ENCODE data around the gene PPP1R15A. TPM values are rescaled to one million over a fixed set of nuclear protein-coding genes. Genes with fewer than 3 reads are reported as not detected.
"Not testable (repeated sequence)": the region's sequence is repeated elsewhere in the genome, so short reads cannot be mapped to it uniquely, and the experiment has no call there.

PPP1R15A gene
- polyA plus RNA-seq, 3 donors: 34.7 to 48.1 (median 35.8) TPM

DNA sequence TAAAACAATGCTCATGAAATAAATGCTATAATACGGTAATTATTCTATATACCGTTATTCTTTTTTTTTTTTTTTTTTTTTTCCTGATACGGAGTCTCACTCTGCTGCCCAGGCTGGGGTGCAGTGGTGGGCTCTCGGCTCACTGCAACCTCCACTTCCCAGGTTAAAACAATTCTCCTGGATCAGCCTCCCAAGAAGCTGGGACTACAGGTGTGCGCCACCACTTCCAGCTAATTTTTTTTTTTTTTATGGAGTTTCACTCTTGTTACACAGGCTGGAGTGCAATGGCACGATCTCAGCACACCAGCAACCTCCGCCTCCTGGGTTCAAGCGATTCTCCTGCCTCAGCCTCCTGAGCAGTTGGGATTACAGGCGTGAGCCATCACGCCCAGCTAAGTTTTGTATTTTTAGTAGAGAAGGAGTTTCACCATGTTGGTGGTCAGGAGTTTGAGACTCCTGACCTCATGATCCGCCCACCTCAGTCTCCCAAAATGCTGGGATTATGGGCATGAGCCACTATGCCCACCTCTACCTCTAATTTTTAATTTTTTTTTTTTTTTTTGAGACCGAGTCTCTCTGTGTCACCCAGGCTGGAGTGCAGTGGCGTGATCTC is 6.9 kb downstream of the PPP1R15A start:
- no peak for DNase-seq (ENCODE audit: low read depth in 3 of 3, low spot score in 2 of 3)

DNA sequence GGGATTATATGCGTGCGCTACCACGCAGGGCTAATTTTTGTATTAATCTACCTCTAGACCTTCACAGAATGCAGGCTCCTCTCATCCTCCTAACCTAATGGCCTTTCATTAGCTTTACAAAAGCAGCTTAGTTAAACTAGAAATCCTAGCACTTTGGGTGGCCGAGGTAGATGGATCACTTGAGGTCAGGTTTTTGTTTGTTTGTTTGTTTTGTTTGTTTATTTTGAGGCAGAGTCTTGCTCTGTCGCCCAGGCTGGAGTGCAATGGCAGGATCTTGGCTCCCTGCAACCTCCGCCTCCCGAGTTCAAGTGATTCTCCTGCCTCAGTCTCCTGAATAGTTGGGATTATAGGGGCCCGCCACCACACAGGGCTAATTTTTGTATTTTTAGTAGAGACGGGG is 7.5 kb downstream of the PPP1R15A start:
- not testable (repeated sequence) for DNase-seq (ENCODE audit: low read depth in 3 of 3, low spot score in 2 of 3)

- DNase-seq (ENCODE audit: low read depth in 3 of 3, low spot score in 2 of 3): no peak
Measured at GRCh38 chr19:48881741-48882657, 9.8 kb downstream of the PPP1R15A start.

GRCh38 chr19:48883726-48884125 is 11.5 kb downstream of the PPP1R15A start:
- no peak for DNase-seq (ENCODE audit: low read depth in 3 of 3, low spot score in 2 of 3)

DNA sequence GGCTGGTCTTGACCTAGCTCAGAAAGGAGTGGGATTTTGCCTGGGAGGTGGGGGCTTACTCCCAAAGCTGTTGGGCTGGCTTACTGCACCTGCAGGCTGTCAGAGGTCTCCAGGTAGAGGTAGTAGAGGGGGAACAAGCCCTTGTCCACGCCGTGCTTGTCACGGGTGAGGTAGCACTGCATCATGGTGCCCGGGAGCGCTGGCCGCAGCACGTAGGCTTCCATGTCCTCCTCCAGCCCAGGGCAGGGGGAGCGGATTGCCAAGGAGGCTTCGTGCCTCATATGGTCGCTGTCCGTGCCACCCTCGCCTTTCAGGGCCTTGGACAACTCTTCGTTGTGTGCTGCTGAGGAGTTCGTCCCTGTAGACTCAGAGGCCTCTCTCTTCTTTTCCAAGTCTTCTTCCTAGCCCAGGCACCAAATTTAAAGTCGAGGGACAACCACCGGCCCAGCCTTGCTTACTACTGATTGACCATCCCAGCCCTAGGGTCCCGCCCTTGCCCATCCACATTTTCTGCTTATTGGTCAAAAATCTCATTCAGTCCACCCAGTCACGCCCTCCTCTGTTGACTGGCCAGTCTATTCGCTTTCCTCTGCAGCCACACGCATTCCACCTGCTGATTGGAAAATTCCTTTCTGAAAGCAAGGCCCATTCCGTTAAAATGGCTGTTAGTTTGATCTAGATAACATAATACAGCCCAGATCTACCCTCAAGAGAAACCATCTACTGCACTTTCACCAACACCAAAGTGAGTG is 15.8 kb downstream of the PPP1R15A start:
- DNase-seq (ENCODE audit: low read depth in 3 of 3, low spot score in 2 of 3): no peak

GRCh38 chr19:48889496-48889895 is 17.3 kb downstream of the PPP1R15A start:
- not testable (repeated sequence) for DNase-seq (ENCODE audit: low read depth in 3 of 3, low spot score in 2 of 3)

- no peak for DNase-seq (ENCODE audit: low read depth in 3 of 3, low spot score in 2 of 3)
Measured at GRCh38 chr19:48890551-48890950, 18.3 kb downstream of the PPP1R15A start.

GRCh38 chr19:48895226-48895625 is 23.0 kb downstream of the PPP1R15A start:
- DNase-seq (ENCODE audit: low read depth in 3 of 3, low spot score in 2 of 3): no peak

DNA sequence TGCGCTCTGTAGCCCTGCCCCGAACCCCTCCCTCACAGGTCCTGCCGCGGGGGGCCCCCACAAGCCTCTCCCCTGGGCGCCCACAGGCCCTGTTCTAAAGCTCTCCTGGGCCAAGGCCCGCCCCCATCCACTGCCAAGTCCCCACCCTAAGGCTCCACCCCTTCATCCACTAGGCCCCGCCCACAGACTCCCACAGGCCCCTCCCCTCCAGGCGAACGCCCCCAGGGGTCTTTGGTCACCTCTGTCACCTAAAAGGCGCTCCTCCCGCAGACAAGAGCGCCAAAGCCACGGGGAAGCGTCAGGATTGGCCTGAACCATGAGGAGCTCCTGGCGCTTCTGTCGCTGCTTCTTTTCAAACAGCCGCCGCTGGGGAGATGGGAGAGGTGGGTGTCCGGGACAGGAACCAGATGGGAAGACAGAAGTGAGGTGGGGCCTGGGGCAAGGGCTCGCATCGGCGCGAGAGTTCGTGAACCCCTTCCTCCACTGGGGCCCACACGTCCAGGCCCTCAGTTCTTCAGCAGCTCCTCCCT is 24.0 kb downstream of the PPP1R15A start:
- no peak for DNase-seq (ENCODE audit: low read depth in 3 of 3, low spot score in 2 of 3)

GRCh38 chr19:48897181-48897580 is 25.0 kb downstream of the PPP1R15A start:
- DNase-seq (ENCODE audit: low read depth in 3 of 3, low spot score in 2 of 3): no peak

- DNase-seq (ENCODE audit: low read depth in 3 of 3, low spot score in 2 of 3): not testable (repeated sequence)
Measured at GRCh38 chr19:48899386-48899749, 27.1 kb downstream of the PPP1R15A start.

- DNase-seq (ENCODE audit: low read depth in 3 of 3, low spot score in 2 of 3): peak; percentile 96 to 99 (median 99)
Measured at GRCh38 chr19:48899781-48900476, 27.7 kb downstream of the PPP1R15A start, which contains the start of gene NUCB1. NUCB1 (plus strand) TSS chr19:48900312; CDS start chr19:48900797, 485 bp downstream.

GRCh38 chr19:48900477-48901406 is 28.5 kb downstream of the PPP1R15A start:
- DNase-seq (ENCODE audit: low read depth in 3 of 3, low spot score in 2 of 3): no peak

- not testable (repeated sequence) for DNase-seq (ENCODE audit: low read depth in 3 of 3, low spot score in 2 of 3)
Measured at GRCh38 chr19:48902291-48902690, 30.1 kb downstream of the PPP1R15A start.

- not testable (repeated sequence) for DNase-seq (ENCODE audit: low read depth in 3 of 3, low spot score in 2 of 3)
Measured at GRCh38 chr19:48903788-48904187, 31.6 kb downstream of the PPP1R15A start.

DNA sequence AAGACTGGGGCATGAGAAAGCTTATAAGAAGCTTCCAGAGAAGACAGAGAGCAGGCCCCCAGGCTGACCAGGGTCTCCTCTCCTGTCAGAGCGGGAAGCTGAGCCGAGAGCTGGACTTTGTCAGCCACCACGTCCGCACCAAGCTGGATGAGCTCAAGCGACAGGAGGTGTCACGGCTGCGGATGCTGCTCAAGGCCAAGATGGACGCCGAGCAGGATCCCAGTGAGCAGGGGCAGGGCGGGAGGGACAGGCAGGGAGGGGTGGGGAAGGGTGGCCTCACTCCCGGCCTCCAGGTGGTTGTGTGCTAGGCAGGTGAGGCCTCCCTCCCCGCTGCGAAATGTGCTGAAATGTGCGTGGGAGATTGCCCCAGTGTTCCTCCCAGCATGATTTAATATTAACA is 33.4 kb downstream of the PPP1R15A start:
- DNase-seq (ENCODE audit: low read depth in 3 of 3, low spot score in 2 of 3): no peak

- DNase-seq (ENCODE audit: low read depth in 3 of 3, low spot score in 2 of 3): no peak
Measured at GRCh38 chr19:48906324-48906723, 34.1 kb downstream of the PPP1R15A start.

DNA sequence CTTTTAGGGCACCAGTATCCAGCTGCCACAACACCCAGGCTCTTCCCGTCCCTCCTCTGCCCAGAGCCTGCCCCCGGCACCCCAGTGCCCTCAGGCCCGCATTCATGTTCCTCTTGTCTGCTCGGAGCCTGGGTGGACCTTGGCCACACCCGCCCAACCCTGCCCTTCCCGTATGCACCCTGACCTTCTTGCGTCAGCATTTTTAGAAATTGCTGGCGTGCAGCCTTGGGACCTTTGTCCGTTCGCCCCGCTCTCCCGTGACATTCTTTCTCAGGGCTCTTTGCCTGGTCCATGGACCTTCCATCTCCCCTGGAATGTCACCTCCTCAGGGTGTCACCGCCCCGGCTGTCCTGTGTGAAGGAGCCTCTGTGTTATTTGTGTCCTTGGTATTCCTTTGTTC is 35.5 kb downstream of the PPP1R15A start:
- no peak for DNase-seq (ENCODE audit: low read depth in 3 of 3, low spot score in 2 of 3)

DNA sequence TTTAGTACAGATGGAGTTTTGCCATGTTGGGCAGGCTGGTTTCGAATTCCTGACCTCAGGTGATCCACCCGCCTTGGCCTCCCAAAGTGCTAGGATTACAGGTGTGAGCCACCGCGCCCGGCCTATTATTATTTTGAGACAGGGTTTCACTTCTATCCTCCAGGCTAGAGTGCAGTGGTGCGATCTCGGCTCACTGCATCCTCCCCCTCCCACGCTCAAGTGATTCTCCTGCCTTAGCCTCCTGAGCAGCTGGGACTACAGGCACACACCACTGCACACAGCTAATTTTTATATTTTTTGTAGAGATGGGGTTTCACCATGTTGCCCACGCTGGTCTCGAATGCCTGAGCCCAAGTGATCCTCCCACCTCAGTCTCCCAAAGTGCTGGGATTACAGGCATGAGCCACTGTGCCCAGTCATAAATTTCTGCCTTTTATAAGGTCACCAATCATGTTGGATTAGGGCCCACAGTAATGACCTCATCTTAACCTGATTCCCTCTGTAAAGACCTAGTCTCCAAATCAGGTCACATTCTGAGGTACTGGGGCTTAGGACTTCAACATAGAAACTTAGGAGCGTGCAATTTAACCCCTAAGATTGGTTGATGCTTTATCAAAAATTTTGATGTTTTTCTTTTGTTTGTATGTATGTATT is 37.3 kb downstream of the PPP1R15A start:
- DNase-seq (ENCODE audit: low read depth in 3 of 3, low spot score in 2 of 3): not testable (repeated sequence)
